Measurements from ENCODE around the gene CTIF. TPM values are rescaled to one million over a fixed set of nuclear protein-coding genes. Genes with fewer than 3 reads are reported as not detected.
A peak's percentile ranks its signal among the peaks of the same experiment; 100 is the strongest.

CTIF gene
- total RNA-seq, 1 donor from 2014 or later: 26.4 TPM

DNA sequence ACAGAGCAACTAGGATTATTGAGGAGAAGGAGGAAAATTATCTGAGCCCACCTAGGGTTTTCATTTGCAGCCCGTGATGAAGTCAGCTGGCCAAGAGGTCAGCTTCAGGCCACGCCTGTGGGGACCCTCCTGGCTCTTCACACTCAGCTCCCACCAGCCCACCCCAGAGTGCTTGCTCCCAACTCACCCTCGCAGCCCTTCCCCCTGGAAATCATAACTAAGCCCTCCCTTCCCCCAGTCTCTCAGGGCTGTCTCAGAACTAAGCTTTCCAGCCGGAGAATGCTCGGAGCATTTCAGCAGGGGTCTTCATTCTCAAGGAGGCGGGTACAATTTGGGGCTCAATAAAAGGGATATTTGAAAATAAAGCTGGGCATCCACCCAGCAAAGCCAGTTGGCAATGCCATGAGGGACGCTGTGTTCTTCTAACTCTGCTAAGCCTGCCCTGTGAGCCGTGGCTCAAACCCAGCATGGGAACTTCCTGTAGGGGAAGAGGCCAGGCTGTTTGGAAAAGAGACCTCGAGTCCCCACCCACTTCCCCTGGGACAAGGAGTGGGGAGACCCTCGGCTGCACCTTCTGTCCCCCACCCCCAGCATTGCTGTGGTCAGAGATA is 194.9 kb downstream of the CTIF start:
- no peak overlapping the region for H3K4me3 Mint-ChIP-seq (ENCODE audit: low read depth)
- DNase-seq (ENCODE audit: low spot score, unreplicated experiment): no peak
- peaks cover 2% of the 10 kb centered on the region for H3K4me1 Mint-ChIP-seq (ENCODE audit: low read depth)
- H3K36me3 Mint-ChIP-seq (ENCODE audit: insufficient read depth): no peaks in the 10 kb centered on the region
- no peaks in the 10 kb centered on the region for H3K27me3 Mint-ChIP-seq
- H3K9me3 Mint-ChIP-seq (ENCODE audit: low read depth): no peaks in the 10 kb centered on the region
- TF ChIP-seq, protein P1, sequence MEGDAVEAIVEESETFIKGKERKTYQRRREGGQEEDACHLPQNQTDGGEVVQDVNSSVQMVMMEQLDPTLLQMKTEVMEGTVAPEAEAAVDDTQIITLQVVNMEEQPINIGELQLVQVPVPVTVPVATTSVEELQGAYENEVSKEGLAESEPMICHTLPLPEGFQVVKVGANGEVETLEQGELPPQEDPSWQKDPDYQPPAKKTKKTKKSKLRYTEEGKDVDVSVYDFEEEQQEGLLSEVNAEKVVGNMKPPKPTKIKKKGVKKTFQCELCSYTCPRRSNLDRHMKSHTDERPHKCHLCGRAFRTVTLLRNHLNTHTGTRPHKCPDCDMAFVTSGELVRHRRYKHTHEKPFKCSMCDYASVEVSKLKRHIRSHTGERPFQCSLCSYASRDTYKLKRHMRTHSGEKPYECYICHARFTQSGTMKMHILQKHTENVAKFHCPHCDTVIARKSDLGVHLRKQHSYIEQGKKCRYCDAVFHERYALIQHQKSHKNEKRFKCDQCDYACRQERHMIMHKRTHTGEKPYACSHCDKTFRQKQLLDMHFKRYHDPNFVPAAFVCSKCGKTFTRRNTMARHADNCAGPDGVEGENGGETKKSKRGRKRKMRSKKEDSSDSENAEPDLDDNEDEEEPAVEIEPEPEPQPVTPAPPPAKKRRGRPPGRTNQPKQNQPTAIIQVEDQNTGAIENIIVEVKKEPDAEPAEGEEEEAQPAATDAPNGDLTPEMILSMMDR (IDR thresholded peaks at IDR 0.05; ENCODE audit: unreplicated experiment): no peak
- no peak overlapping the region for H3K27ac Mint-ChIP-seq

DNA sequence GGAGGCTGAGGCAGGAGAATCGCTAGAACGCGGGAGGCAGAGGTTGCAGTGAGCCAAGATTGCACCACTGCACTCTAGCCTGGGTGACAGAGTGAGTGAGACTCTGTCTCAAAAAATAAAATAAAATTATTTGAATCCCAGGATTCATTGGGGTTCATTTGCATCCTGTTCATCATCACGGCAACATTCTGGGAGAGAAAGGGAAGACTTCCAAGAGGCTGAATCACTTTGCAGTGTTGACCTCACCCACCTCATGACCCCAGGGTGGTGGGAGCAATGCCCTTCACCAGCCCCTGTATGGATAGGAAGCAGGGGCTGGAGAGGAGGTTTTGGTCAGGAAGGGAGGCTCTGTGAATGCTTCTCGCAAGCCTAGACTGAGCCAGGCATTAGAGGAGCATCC is 195.6 kb downstream of the CTIF start:
- TF ChIP-seq, protein P1 (IDR thresholded peaks at IDR 0.05; ENCODE audit: unreplicated experiment): no peak
- H3K4me3 Mint-ChIP-seq (ENCODE audit: low read depth): no peak overlapping the region
- H3K27ac Mint-ChIP-seq: no peak overlapping the region
- no peaks in the 10 kb centered on the region for H3K36me3 Mint-ChIP-seq (ENCODE audit: insufficient read depth)
- DNase-seq (ENCODE audit: low spot score, unreplicated experiment): no peak
- H3K4me1 Mint-ChIP-seq (ENCODE audit: low read depth): peaks cover 2% of the 10 kb centered on the region
- H3K27me3 Mint-ChIP-seq: no peaks in the 10 kb centered on the region
- H3K9me3 Mint-ChIP-seq (ENCODE audit: low read depth): no peaks in the 10 kb centered on the region

DNA sequence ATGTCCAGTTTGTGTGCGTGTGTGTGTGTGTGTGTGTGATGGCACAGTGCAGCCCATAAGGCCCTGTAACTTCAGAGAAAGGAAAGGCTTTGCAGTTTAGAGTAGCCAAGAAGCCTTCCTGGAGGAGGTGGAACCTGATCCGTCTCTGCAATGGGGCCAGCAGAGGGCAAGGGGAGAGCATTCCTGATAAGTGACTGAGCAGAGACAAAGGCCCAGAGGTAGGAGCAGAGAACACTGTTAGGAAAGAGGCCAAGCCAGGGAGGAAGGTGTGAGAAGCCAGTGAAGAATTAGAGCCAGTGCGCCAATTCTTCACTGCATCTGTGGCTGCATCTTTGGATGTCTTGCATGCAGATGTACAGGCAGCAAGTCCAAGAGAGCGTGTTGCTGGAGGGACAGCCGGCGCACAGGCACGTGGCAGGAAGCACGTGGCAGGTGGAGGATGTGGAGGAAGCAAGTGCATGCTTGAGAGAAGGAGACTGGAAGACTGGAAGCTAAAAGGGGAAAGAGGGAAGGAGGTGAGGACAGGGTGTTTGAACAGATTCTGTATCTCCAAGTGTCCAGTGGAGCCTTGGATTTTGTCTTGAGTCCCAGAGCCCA is 196.3 kb downstream of the CTIF start:
- H3K36me3 Mint-ChIP-seq (ENCODE audit: insufficient read depth): no peaks in the 10 kb centered on the region
- peaks cover 2% of the 10 kb centered on the region for H3K4me1 Mint-ChIP-seq (ENCODE audit: low read depth)
- DNase-seq (ENCODE audit: low spot score, unreplicated experiment): no peak
- TF ChIP-seq, protein P1 (IDR thresholded peaks at IDR 0.05; ENCODE audit: unreplicated experiment): no peak
- no peaks in the 10 kb centered on the region for H3K27me3 Mint-ChIP-seq
- H3K4me3 Mint-ChIP-seq (ENCODE audit: low read depth): no peak overlapping the region
- peak overlapping the region; percentile 3 for H3K27ac Mint-ChIP-seq
- no peaks in the 10 kb centered on the region for H3K9me3 Mint-ChIP-seq (ENCODE audit: low read depth)

DNA sequence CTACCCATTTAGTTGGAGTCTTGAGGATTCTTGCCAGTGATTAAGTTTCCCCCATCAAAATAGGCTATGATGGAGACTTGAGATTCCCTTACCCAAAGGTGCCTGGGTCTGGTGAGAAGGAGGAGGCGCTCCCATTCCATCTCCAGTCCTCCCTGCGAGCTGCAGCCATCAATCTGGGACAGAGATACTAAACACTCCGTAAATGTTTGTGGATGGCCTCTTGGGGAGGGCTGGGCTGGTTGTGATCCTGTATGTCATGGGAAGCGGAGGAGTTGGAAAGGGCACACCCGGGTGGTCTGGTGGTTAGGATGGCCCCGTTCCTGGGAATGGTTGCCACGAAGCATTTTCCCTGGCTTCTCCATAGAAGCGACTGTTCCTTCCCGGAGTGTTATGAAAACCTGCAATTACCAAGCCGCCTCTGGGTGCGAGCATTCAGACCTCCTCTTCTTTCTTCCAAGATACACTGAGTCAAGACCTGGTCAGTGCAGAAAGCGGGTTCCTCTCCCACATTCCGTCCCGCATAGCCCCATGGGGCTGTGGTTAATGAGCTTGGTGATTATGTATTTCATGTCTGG is 196.9 kb downstream of the CTIF start:
- DNase-seq (ENCODE audit: low spot score, unreplicated experiment): no peak
- Mint-ChIP-seq H3K4me3 (ENCODE audit: low read depth) (no peak overlapping the region), H3K27ac (no peak overlapping the region), H3K27me3 (no peaks in the 10 kb centered on the region), H3K36me3 (ENCODE audit: insufficient read depth) (no peaks in the 10 kb centered on the region), H3K4me1 (ENCODE audit: low read depth) (peaks cover 2% of the 10 kb centered on the region), H3K9me3 (ENCODE audit: low read depth) (no peaks in the 10 kb centered on the region)
- TF ChIP-seq, protein P1 (IDR thresholded peaks at IDR 0.05; ENCODE audit: unreplicated experiment): no peak

DNA sequence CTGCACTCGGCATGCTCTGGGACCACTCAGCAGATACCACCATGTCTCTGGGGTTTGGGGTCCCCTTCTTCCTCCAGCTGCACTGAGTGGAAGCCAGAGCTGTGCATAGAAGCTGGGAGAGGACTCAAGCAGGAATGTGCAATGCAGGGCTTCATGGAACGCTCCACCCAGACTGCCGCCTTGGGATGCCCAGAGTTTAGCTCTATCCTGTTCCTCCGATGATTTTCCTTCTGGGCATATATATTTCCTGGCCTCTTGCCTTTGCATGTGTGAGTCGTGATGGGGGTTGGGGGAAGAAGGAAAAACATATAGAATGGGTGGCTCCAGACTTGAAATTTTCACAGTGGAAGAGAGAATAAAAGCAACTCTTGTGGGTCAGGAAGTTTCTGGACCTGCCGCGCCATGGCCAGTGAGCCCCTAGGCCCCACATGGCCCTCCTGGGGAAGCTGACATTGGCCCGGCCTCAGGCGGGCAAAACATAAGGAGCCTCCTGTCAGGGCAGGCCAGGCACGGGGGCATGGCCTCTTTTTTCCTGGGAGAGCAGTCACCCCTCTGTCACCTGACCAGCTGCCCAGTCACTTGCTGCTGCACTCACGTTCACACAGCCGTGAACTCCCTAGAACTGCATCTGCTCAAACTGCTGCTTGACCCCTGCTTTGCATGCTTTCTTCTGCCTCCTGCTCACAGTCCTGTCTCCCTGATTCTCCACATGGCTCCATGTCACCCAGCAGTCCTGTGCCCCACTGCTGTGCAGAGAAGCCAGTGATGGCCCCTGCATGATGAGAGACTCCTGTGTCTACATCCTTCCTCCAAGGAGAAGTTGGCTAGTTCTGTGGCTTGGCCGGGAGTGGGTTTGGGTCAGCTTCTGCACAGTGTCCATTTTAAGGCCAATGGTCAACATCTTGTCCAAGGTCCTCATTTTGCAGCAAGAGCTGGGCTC is 197.8 kb downstream of the CTIF start:
- Mint-ChIP-seq H3K27ac (no peak overlapping the region), H3K4me3 (ENCODE audit: low read depth) (no peak overlapping the region), H3K27me3 (no peaks in the 10 kb centered on the region), H3K9me3 (ENCODE audit: low read depth) (no peaks in the 10 kb centered on the region), H3K36me3 (ENCODE audit: insufficient read depth) (no peaks in the 10 kb centered on the region), H3K4me1 (ENCODE audit: low read depth) (peaks cover 2% of the 10 kb centered on the region)
- DNase-seq (ENCODE audit: low spot score, unreplicated experiment): no peak
- TF ChIP-seq, protein P1 (IDR thresholded peaks at IDR 0.05; ENCODE audit: unreplicated experiment): no peak
